Stimulated activated CD8-positive, alpha-beta memory T cell treated with anti-CD3 and anti-CD28 coated beads, Interleukin-4, amount 100 ng/mL, for 48 hours (primary cell): ENCODE measurements around the gene NUTM2F.
"Not testable (repeated sequence)": the region's sequence is repeated elsewhere in the genome, so short reads cannot be mapped to it uniquely, and the experiment has no call there.

Experiments
- DNase-seq: peaks from one replicate; pipeline ENCODE4 v3.0.0-alpha.2; 2020

The NUTM2F gene

GRCh38 chr9:94328544-94328943 lies at the start of gene NUTM2F:
Gene NUTM2F (minus strand): TSS chr9:94328644. CDS start chr9:94328623, 21 bp downstream.
- DNase-seq = not testable (repeated sequence)

- peak; percentile 29 for DNase-seq
Observed at GRCh38 chr9:94375197-94375596, 46.8 kb upstream of the NUTM2F start.

GRCh38 chr9:94374176-94375056 lies 46.0 kb upstream of the NUTM2F start:
- peak; percentile 90 for DNase-seq

- not testable (repeated sequence) for DNase-seq
Observed at GRCh38 chr9:94373779-94374175, 45.3 kb upstream of the NUTM2F start.

GRCh38 chr9:94370266-94370665 lies 41.8 kb upstream of the NUTM2F start:
- not testable (repeated sequence) for DNase-seq

GRCh38 chr9:94364093-94364614 lies 35.7 kb upstream of the NUTM2F start:
- DNase-seq = not testable (repeated sequence)

GRCh38 chr9:94357158-94357557 lies 28.7 kb upstream of the NUTM2F start:
- not testable (repeated sequence) for DNase-seq

GRCh38 chr9:94351901-94352723 lies 23.7 kb upstream of the NUTM2F start:
- not testable (repeated sequence) for DNase-seq

- not testable (repeated sequence) for DNase-seq
Observed at GRCh38 chr9:94348754-94349153, 20.3 kb upstream of the NUTM2F start.

GRCh38 chr9:94347451-94347850 lies 19.0 kb upstream of the NUTM2F start:
- DNase-seq = not testable (repeated sequence)

GRCh38 chr9:94341703-94342102 lies 13.3 kb upstream of the NUTM2F start:
- not testable (repeated sequence) for DNase-seq

GRCh38 chr9:94340750-94341149 lies 12.3 kb upstream of the NUTM2F start:
- not testable (repeated sequence) for DNase-seq

- not testable (repeated sequence) for DNase-seq
Observed at GRCh38 chr9:94339657-94340056, 11.2 kb upstream of the NUTM2F start.

GRCh38 chr9:94338723-94339122 lies 10.3 kb upstream of the NUTM2F start:
- not testable (repeated sequence) for DNase-seq

GRCh38 chr9:94336445-94336844 lies 8.0 kb upstream of the NUTM2F start:
- DNase-seq = not testable (repeated sequence)

GRCh38 chr9:94325583-94325982 lies 2.9 kb downstream of the NUTM2F start:
- DNase-seq = not testable (repeated sequence)

GRCh38 chr9:94323153-94323798 lies 5.2 kb downstream of the NUTM2F start:
- DNase-seq = not testable (repeated sequence)

GRCh38 chr9:94322342-94322940 lies 6.0 kb downstream of the NUTM2F start:
- not testable (repeated sequence) for DNase-seq

GRCh38 chr9:94317949-94318657 lies 10.3 kb downstream of the NUTM2F start:
- DNase-seq = not testable (repeated sequence)

GRCh38 chr9:94316236-94316635 lies 12.2 kb downstream of the NUTM2F start:
- DNase-seq = not testable (repeated sequence)
